Neutrophil (primary cell): ENCODE results near the gene ZNF618.

ENCODE experiments used
- H3K27ac ChIP-seq: fragments of 200-600 bp; sonication (generic); 2 replicates; pipeline ENCODE4 v1.5.1; 2016; ENCODE audit warnings: mild to moderate bottlenecking, moderate library complexity
- H3K27me3 ChIP-seq: fragments of 200-600 bp; sonication (generic); 2 replicates; pipeline ENCODE4 v1.6.0; 2016; ENCODE audit warnings: mild to moderate bottlenecking
- H3K36me3 ChIP-seq: fragments of 200-600 bp; sonication (generic); 2 replicates; pipeline ENCODE4 v1.5.1; 2017
- H3K4me1 ChIP-seq, 2 experiments: fragments of 200-600 bp in 1 of 2; sonication (generic) in 1 of 2; 1 replicate in 1 of 2; 2 replicates in 1 of 2; pipeline versions ENCODE4 v1.5.1 to v1.6.1; 2013 to 2016; ENCODE audit warnings: low read depth in 1 of 2, low read length in 1 of 2, mild to moderate bottlenecking in 1 of 2, moderate library complexity in 1 of 2; ENCODE audit not compliant: control insufficient read depth in 1 of 2, insufficient read depth in 1 of 2
- H3K4me3 ChIP-seq, 2 experiments: fragments of 200-600 bp in 1 of 2; sonication (generic) in 1 of 2; 1 replicate in 1 of 2; 2 replicates in 1 of 2; pipeline ENCODE4 v1.5.1; 2013 to 2016; ENCODE audit warnings: low read depth in 1 of 2, low read length in 1 of 2, mild to moderate bottlenecking in 1 of 2, moderate library complexity in 1 of 2
- H3K9me3 ChIP-seq: fragments of 200-600 bp; sonication (generic); 2 replicates; pipeline ENCODE4 v1.5.1; 2016
- CTCF ChIP-seq: fragments of 200-600 bp; sonication (generic); IDR thresholded peaks from 2 replicates; pipeline ENCODE4 v1.5.1; 2016; ENCODE audit warnings: antibody characterized with exemption

ZNF618 gene

GRCh38 chr9:113999256-114000062, 123.3 kb downstream of the ZNF618 start:
- Histone ChIP-seq H3K36me3 (no peaks in the 10 kb centered on the region), H3K27me3 (peaks cover 10% of the 10 kb centered on the region), H3K9me3 (no peaks in the 10 kb centered on the region), H3K4me3 (no peak overlapping the region), H3K4me1 (peaks cover 0 to 3% of the 10 kb centered on the region in 2 experiments), H3K27ac (no peak overlapping the region)
- no peak for TF ChIP-seq CTCF

GRCh38 chr9:114000063-114000454, 124.0 kb downstream of the ZNF618 start:
- Histone ChIP-seq H3K4me1 (peaks cover 0 to 5% of the 10 kb centered on the region in 2 experiments), H3K27me3 (peaks cover 13% of the 10 kb centered on the region), H3K36me3 (no peaks in the 10 kb centered on the region), H3K9me3 (no peaks in the 10 kb centered on the region), H3K27ac (no peak overlapping the region), H3K4me3 (no peak overlapping the region)
- no peak for TF ChIP-seq CTCF

- Histone ChIP-seq H3K4me1 (peaks cover 0 to 5% of the 10 kb centered on the region in 2 experiments), H3K36me3 (no peaks in the 10 kb centered on the region), H3K27ac (no peak overlapping the region), H3K9me3 (no peaks in the 10 kb centered on the region), H3K4me3 (no peak overlapping the region), H3K27me3 (peaks cover 13% of the 10 kb centered on the region)
- TF ChIP-seq CTCF, result no peak
Observed at GRCh38 chr9:114000671-114001409, 124.7 kb downstream of the ZNF618 start.

GRCh38 chr9:114001410-114001685, 125.2 kb downstream of the ZNF618 start:
- peaks cover 0 to 5% of the 10 kb centered on the region in 2 experiments for H3K4me1 ChIP-seq
- no peaks in the 10 kb centered on the region for H3K36me3 ChIP-seq
- no peak overlapping the region for H3K27ac ChIP-seq
- peaks cover 13% of the 10 kb centered on the region for H3K27me3 ChIP-seq
- no peak overlapping the region for H3K4me3 ChIP-seq
- H3K9me3 ChIP-seq, result no peaks in the 10 kb centered on the region
- TF ChIP-seq CTCF, result no peak

- Histone ChIP-seq H3K4me1 (peaks cover 0 to 5% of the 10 kb centered on the region in 2 experiments), H3K4me3 (no peak overlapping the region), H3K27me3 (peaks cover 13% of the 10 kb centered on the region), H3K27ac (no peak overlapping the region), H3K36me3 (no peaks in the 10 kb centered on the region), H3K9me3 (no peaks in the 10 kb centered on the region)
- no peak for TF ChIP-seq CTCF
Observed at GRCh38 chr9:114001794-114002261, 125.7 kb downstream of the ZNF618 start.
